H9 (cell line): ENCODE results near the gene ETFA. TPM values are rescaled to one million over a fixed set of nuclear protein-coding genes. Genes with fewer than 3 reads are reported as not detected.

Experiments
- DNase-seq: peaks from one replicate; pipeline ENCODE4 v3.0.0-alpha.2; 2017
- H2AFZ ChIP-seq: one replicate; pipeline ENCODE4 v1.6.1; 2013; ENCODE audit warnings: mild to moderate bottlenecking, low read length, control low read depth, moderate library complexity
- H2AK5ac ChIP-seq: 2 replicates; pipeline ENCODE4 v1.6.1; 2013; ENCODE audit warnings: low read length, control low read depth, mixed read lengths; ENCODE audit not compliant: insufficient read length
- H2BK120ac ChIP-seq: one replicate; pipeline ENCODE4 v1.6.1; 2013; ENCODE audit warnings: low read depth, mild to moderate bottlenecking, low read length, control low read depth, inconsistent platforms; ENCODE audit not compliant: poor library complexity, severe bottlenecking
- H2BK12ac ChIP-seq: 2 replicates; pipeline ENCODE4 v1.6.1; 2013; ENCODE audit warnings: low read length, control low read depth, mixed read lengths, low read depth; ENCODE audit not compliant: insufficient read length
- H2BK15ac ChIP-seq: 2 replicates; pipeline ENCODE4 v1.6.1; 2013; ENCODE audit warnings: low read depth, low read length, control low read depth
- H2BK20ac ChIP-seq: one replicate; pipeline ENCODE4 v1.6.1; 2013; ENCODE audit warnings: low read depth, mild to moderate bottlenecking, low read length, control low read depth, inconsistent platforms; ENCODE audit not compliant: poor library complexity, severe bottlenecking
- H2BK5ac ChIP-seq: 2 replicates; pipeline ENCODE4 v1.6.1; 2013; ENCODE audit warnings: low read length, control low read depth, mixed read lengths; ENCODE audit not compliant: insufficient read length
- H3K14ac ChIP-seq: 2 replicates; pipeline ENCODE4 v1.6.1; 2013; ENCODE audit warnings: low read length, control low read depth; ENCODE audit not compliant: insufficient read depth
- H3K18ac ChIP-seq: 2 replicates; pipeline ENCODE4 v1.6.1; 2013; ENCODE audit warnings: low read depth, mild to moderate bottlenecking, mixed read lengths, low read length, control low read depth; ENCODE audit not compliant: insufficient read length
- H3K23ac ChIP-seq: 2 replicates; pipeline ENCODE4 v1.6.1; 2013; ENCODE audit warnings: low read length, control low read depth, mixed read lengths, low read depth; ENCODE audit not compliant: insufficient read length
- H3K23me2 ChIP-seq: 2 replicates; pipeline ENCODE4 v1.6.1; 2013; ENCODE audit warnings: low read depth, mild to moderate bottlenecking, mixed read lengths, low read length, control low read depth; ENCODE audit not compliant: insufficient read length, poor library complexity, severe bottlenecking
- H3K27ac ChIP-seq: 2 replicates; pipeline ENCODE4 v1.5.1; 2013; ENCODE audit warnings: low read length, control low read depth, mixed read lengths, low read depth; ENCODE audit not compliant: insufficient read length
- H3K27me3 ChIP-seq: 2 replicates; pipeline ENCODE4 v1.6.1; 2013; ENCODE audit warnings: low read length, control low read depth, inconsistent platforms; ENCODE audit not compliant: insufficient read depth
- H3K4ac ChIP-seq: 2 replicates; pipeline ENCODE4 v1.6.1; 2013; ENCODE audit warnings: low read depth, mild to moderate bottlenecking, control low read depth, inconsistent platforms, low read length, moderate library complexity
- H3K4me1 ChIP-seq: 2 replicates; pipeline ENCODE4 v1.6.1; 2013; ENCODE audit warnings: low read length, control low read depth, inconsistent platforms; ENCODE audit not compliant: insufficient read depth
- H3K4me2 ChIP-seq: 2 replicates; pipeline ENCODE4 v1.6.1; 2013; ENCODE audit warnings: low read length, control low read depth, mixed read lengths; ENCODE audit not compliant: insufficient read length, insufficient read depth
- H3K56ac ChIP-seq: 2 replicates; pipeline ENCODE4 v1.6.1; 2013; ENCODE audit warnings: low read depth, mild to moderate bottlenecking, mixed read lengths, low read length, control low read depth; ENCODE audit not compliant: insufficient read length
- H3K79me1 ChIP-seq: 2 replicates; pipeline ENCODE4 v1.6.1; 2013; ENCODE audit warnings: low read depth, mild to moderate bottlenecking, moderate library complexity, low read length, control low read depth, inconsistent platforms; ENCODE audit not compliant: insufficient read depth, poor library complexity, severe bottlenecking
- H3K79me2 ChIP-seq: 2 replicates; pipeline ENCODE4 v1.6.1; 2013; ENCODE audit warnings: low read length, control low read depth, inconsistent platforms; ENCODE audit not compliant: insufficient read depth
- H3K9ac ChIP-seq: 2 replicates; pipeline ENCODE4 v1.6.1; 2013; ENCODE audit warnings: low read length, control low read depth, mixed read lengths; ENCODE audit not compliant: insufficient read length; ENCODE audit errors: extremely low read depth
- H3K9me3 ChIP-seq: one replicate; pipeline ENCODE4 v1.6.1; 2013; ENCODE audit warnings: low read depth, low read length, inconsistent platforms; ENCODE audit not compliant: control insufficient read depth
- H3T11ph ChIP-seq: one replicate; pipeline ENCODE4 v1.6.1; 2013; ENCODE audit warnings: mild to moderate bottlenecking, low read length, control low read depth, inconsistent platforms
- H4K20me1 ChIP-seq: one replicate; pipeline ENCODE4 v1.6.1; 2013; ENCODE audit not compliant: control insufficient read depth, insufficient read length, insufficient read depth
- H4K5ac ChIP-seq: 2 replicates; pipeline ENCODE4 v1.6.1; 2013; ENCODE audit warnings: low read depth, mild to moderate bottlenecking, mixed read lengths, low read length, control low read depth; ENCODE audit not compliant: insufficient read length
- H4K8ac ChIP-seq: replicated peaks from 2 replicates; pipeline ENCODE4 v1.6.1; 2013; ENCODE audit warnings: low read length, control low read depth, mixed read lengths, low read depth; ENCODE audit not compliant: insufficient read length
- H4K91ac ChIP-seq: 2 replicates; pipeline ENCODE4 v1.6.1; 2013; ENCODE audit warnings: low read depth, mild to moderate bottlenecking, moderate library complexity, mixed read lengths, low read length, control low read depth; ENCODE audit not compliant: insufficient read length
- H3K27ac Mint-ChIP-seq, 3 experiments: 2 replicates in 2 of 3; 3 replicates in 1 of 3; pipeline ENCODE4 v1.8.0; 2020 to 2021; ENCODE audit warnings: mixed read lengths in 3 of 3, mild to moderate bottlenecking in 1 of 3, moderate library complexity in 1 of 3
- H3K27me3 Mint-ChIP-seq: 2 replicates; pipeline ENCODE4 v1.8.0; 2021; ENCODE audit warnings: low read depth, mild to moderate bottlenecking, moderate library complexity, mixed read lengths
- H3K36me3 Mint-ChIP-seq, 3 experiments: 2 replicates in 2 of 3; 3 replicates in 1 of 3; pipeline ENCODE4 v1.8.0; 2020 to 2021; ENCODE audit warnings: low read depth in 3 of 3, mixed read lengths in 3 of 3; ENCODE audit not compliant: insufficient read depth in 1 of 3
- H3K4me1 Mint-ChIP-seq, 2 experiments: 2 replicates each; pipeline ENCODE4 v1.8.0; 2020; ENCODE audit warnings: mixed read lengths in 2 of 2
- H3K4me3 Mint-ChIP-seq, 2 experiments: 2 replicates in 1 of 2; 3 replicates in 1 of 2; pipeline ENCODE4 v1.8.0; 2020 to 2021; ENCODE audit warnings: mild to moderate bottlenecking in 2 of 2, mixed read lengths in 2 of 2, moderate library complexity in 1 of 2
- H3K9me3 Mint-ChIP-seq, 2 experiments: 2 replicates in 1 of 2; 3 replicates in 1 of 2; pipeline ENCODE4 v1.8.0; 2020; ENCODE audit warnings: mild to moderate bottlenecking in 2 of 2, mixed read lengths in 2 of 2, moderate library complexity in 1 of 2
- WGBS: extraction: QIAGEN DNeasy Blood & Tissue Kit; methylation state at CpG from one replicate; pipeline ENCODE4 v1.1.7; 2013; ENCODE audit warnings: missing lambda C conversion rate, low lambda C conversion rate, mixed read lengths; ENCODE audit not compliant: insufficient read length; ENCODE audit errors: extremely low coverage; 5-methylcytosine and 5-hydroxymethylcytosine counted together
- total RNA-seq: library from RNA; stranded (reverse); gene quantifications from 2 replicates; pipeline ENCODE4 v1.2.1, GENCODE V29; 2021
- TF ChIP-seq, protein P1 (sequence below): fragments of 200-600 bp; sonication (generic); conservative IDR thresholded peaks from 3 replicates; pipeline ENCODE4 v1.8.0; 2021; ENCODE audit warnings: antibody characterized with exemption, mild to moderate bottlenecking

ETFA gene
- total RNA-seq, 1 experiment from 2014 or later, result 109 TPM

- Histone ChIP-seq H3K14ac (no peak overlapping the region), H3K79me1 (no peaks in the 10 kb centered on the region), H2BK5ac (no peak overlapping the region), H3K4me1 (no peaks in the 10 kb centered on the region), H2BK15ac (no peak overlapping the region), H2BK12ac (no peak overlapping the region), H4K20me1 (no peaks in the 10 kb centered on the region), H4K91ac (no peak overlapping the region), H2BK20ac (no peak overlapping the region), H4K5ac (no peak overlapping the region), H3T11ph (no peak overlapping the region), H3K79me2 (no peaks in the 10 kb centered on the region), H2AFZ (no peak overlapping the region), H3K4ac (no peak overlapping the region), H3K9ac (no peak overlapping the region), H2AK5ac (no peak overlapping the region), H4K8ac (no peak overlapping the region), H3K18ac (no peak overlapping the region), H3K56ac (no peak overlapping the region), H3K9me3 (no peaks in the 10 kb centered on the region), H3K27me3 (no peaks in the 10 kb centered on the region), H3K4me2 (no peak overlapping the region), H3K23me2 (peaks cover 3% of the 10 kb centered on the region), H3K27ac (no peak overlapping the region), H3K23ac (no peak overlapping the region), H2BK120ac (no peak overlapping the region)
- Mint-ChIP-seq H3K27me3 (peaks cover 20% of the 10 kb centered on the region), H3K36me3 (no peaks in the 10 kb centered on the region; a peak in 1 of 7 replicates), H3K9me3 (no peaks in the 10 kb centered on the region), H3K4me1 (peaks cover 3 to 9% of the 10 kb centered on the region in 2 experiments; a peak in 2 of 4 replicates), H3K4me3 (no peak overlapping the region), H3K27ac (no peak overlapping the region)
- no peak for DNase-seq
- TF ChIP-seq, protein P1, sequence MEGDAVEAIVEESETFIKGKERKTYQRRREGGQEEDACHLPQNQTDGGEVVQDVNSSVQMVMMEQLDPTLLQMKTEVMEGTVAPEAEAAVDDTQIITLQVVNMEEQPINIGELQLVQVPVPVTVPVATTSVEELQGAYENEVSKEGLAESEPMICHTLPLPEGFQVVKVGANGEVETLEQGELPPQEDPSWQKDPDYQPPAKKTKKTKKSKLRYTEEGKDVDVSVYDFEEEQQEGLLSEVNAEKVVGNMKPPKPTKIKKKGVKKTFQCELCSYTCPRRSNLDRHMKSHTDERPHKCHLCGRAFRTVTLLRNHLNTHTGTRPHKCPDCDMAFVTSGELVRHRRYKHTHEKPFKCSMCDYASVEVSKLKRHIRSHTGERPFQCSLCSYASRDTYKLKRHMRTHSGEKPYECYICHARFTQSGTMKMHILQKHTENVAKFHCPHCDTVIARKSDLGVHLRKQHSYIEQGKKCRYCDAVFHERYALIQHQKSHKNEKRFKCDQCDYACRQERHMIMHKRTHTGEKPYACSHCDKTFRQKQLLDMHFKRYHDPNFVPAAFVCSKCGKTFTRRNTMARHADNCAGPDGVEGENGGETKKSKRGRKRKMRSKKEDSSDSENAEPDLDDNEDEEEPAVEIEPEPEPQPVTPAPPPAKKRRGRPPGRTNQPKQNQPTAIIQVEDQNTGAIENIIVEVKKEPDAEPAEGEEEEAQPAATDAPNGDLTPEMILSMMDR, result no peak
- no CpG with 5 or more reads among the region's 13 CpGs for WGBS
Observed at GRCh38 chr15:76184650-76185035, 126.6 kb downstream of the ETFA start.
